Gastrocnemius medialis (tissue), 4 donors: ENCODE measurements around the gene ADTRP.

Experiments used
- CTCF ChIP-seq, 5 experiments: fragments of 450-650 bp in 3 of 5; fragments of 200-600 bp in 2 of 5; sonication (generic) in 2 of 5; IDR thresholded peaks in 4 of 5; conservative IDR thresholded peaks in 1 of 5; 1 replicate in 4 of 5; 2 replicates in 1 of 5; pipeline ENCODE4 v1.5.1; 2016 to 2019; ENCODE audit warnings: antibody characterized with exemption in 5 of 5, mild to moderate bottlenecking in 3 of 5, moderate library complexity in 3 of 5
- POLR2A ChIP-seq, 2 donors: fragments of 450-650 bp; IDR thresholded peaks; one replicate each; pipeline ENCODE4 v1.6.1; 2017; ENCODE audit warnings: antibody characterized with exemption in 2 of 2, mild to moderate bottlenecking in 2 of 2, moderate library complexity in 2 of 2

- TF ChIP-seq CTCF (IDR thresholded peaks at IDR 0.05 in 4 of 5, conservative IDR thresholded peaks at IDR 0.05 in 1 of 5): no peak
- TF ChIP-seq POLR2A (IDR thresholded peaks at IDR 0.05): no peak
Observed at GRCh38 chr6:11785415-11785773, 6.8 kb upstream of the ADTRP start.
